ENCODE measurements around the gene EWSR1. TPM values are rescaled to one million over a fixed set of nuclear protein-coding genes. Genes with fewer than 3 reads are reported as not detected.

Gene EWSR1
- total and polyA plus RNA-seq, 2 experiments from 2014 or later, result 391 to 427 TPM

- Mint-ChIP-seq H3K9me3 (no peaks in the 10 kb centered on the region), H3K36me3 (ENCODE audit: low read depth) (peaks cover 7% of the 10 kb centered on the region), H3K27ac (no peak overlapping the region), H3K27me3 (ENCODE audit: insufficient read depth, low read depth, poor library complexity) (peaks cover 8% of the 10 kb centered on the region), H3K4me3 (no peak overlapping the region), H3K4me1 (peaks cover 6% of the 10 kb centered on the region; the same call in 1 of the 3 replicates)
- DNase-seq (ENCODE audit: low spot score), result no peak
- Histone ChIP-seq H3K4me2 (no peak overlapping the region), H2AFZ (no peak overlapping the region), H3F3A (replicated peaks; ENCODE audit: low read depth) (no peaks in the 10 kb centered on the region), H3K79me2 (replicated peaks; ENCODE audit: insufficient read depth) (no peaks in the 10 kb centered on the region), H3K27me3 (ENCODE audit: insufficient read depth) (no peaks in the 10 kb centered on the region), H3K9me2 (ENCODE audit: insufficient read depth) (no peaks in the 10 kb centered on the region), H3K4me3 (no peak overlapping the region), H3K4me1 (ENCODE audit: insufficient read depth) (no peaks in the 10 kb centered on the region), H3K36me3 (ENCODE audit: insufficient read depth) (no peaks in the 10 kb centered on the region), H4K20me1 (replicated peaks; ENCODE audit: insufficient read depth) (no peaks in the 10 kb centered on the region), H3K27ac (ENCODE audit: low read depth) (no peak overlapping the region)
- ATAC-seq, result peak; percentile 47
- TF ChIP-seq NANOG (IDR thresholded peaks at IDR 0.05; ENCODE audit: borderline replicate concordance) (no peak), ZNF462 (CRISPR knock-in tag; IDR thresholded peaks at IDR 0.05) (no peak), EZH2phosphoT487 (IDR thresholded peaks at IDR 0.05; ENCODE audit: unreplicated experiment) (no peak), CREB1 (CRISPR knock-in tag; IDR thresholded peaks at IDR 0.05; ENCODE audit: low read depth) (no peak)
Measured at GRCh38 chr22:29328055-29328454, 60.0 kb downstream of the EWSR1 start.

- H3K4me3 ChIP-seq, result no peak overlapping the region
- H4K20me1 ChIP-seq (replicated peaks; ENCODE audit: insufficient read depth), result no peaks in the 10 kb centered on the region
- peaks cover 10% of the 10 kb centered on the region for H3K27me3 Mint-ChIP-seq (ENCODE audit: insufficient read depth, low read depth, poor library complexity)
- H3K9me2 ChIP-seq (ENCODE audit: insufficient read depth), result no peaks in the 10 kb centered on the region
- no peaks in the 10 kb centered on the region for H3F3A ChIP-seq (replicated peaks; ENCODE audit: low read depth)
- no peaks in the 10 kb centered on the region for H3K36me3 ChIP-seq (ENCODE audit: insufficient read depth)
- H3K4me1 Mint-ChIP-seq, result peaks cover 6% of the 10 kb centered on the region; the same call in 1 of the 3 replicates
- H3K27ac ChIP-seq (ENCODE audit: low read depth), result no peak overlapping the region
- ATAC-seq (no peak), DNase-seq (ENCODE audit: low spot score) (no peak)
- H3K27ac Mint-ChIP-seq, result 0 out of 2 replicates have a peak overlapping the region, but pooled peaks have one; percentile 80
- no peaks in the 10 kb centered on the region for H3K9me3 Mint-ChIP-seq
- H3K4me1 ChIP-seq (ENCODE audit: insufficient read depth), result no peaks in the 10 kb centered on the region
- no peak overlapping the region for H2AFZ ChIP-seq
- peaks cover 7% of the 10 kb centered on the region for H3K36me3 Mint-ChIP-seq (ENCODE audit: low read depth)
- H3K4me2 ChIP-seq, result no peak overlapping the region
- H3K27me3 ChIP-seq (ENCODE audit: insufficient read depth), result no peaks in the 10 kb centered on the region
- H3K4me3 Mint-ChIP-seq, result no peak overlapping the region
- TF ChIP-seq CTCF (conservative IDR thresholded peaks at IDR 0.05; ENCODE audit: low read depth in 2 of 2), result no peak
- TF ChIP-seq ZNF331 (CRISPR knock-in tag; IDR thresholded peaks at IDR 0.05; ENCODE audit: low read depth), result no peak
- TF ChIP-seq JUNB (IDR thresholded peaks at IDR 0.05; ENCODE audit: unreplicated experiment), result no peak
- TF ChIP-seq REST (IDR thresholded peaks at IDR 0.05; ENCODE audit: unreplicated experiment), result no peak
- no peak for TF ChIP-seq EZH2phosphoT487 (IDR thresholded peaks at IDR 0.05; ENCODE audit: unreplicated experiment)
- no peaks in the 10 kb centered on the region for H3K79me2 ChIP-seq (replicated peaks; ENCODE audit: insufficient read depth)
Measured at GRCh38 chr22:29328566-29329500, 60.8 kb downstream of the EWSR1 start.

All from GM23338 (cell line).